SK-N-SH (cell line): Measurements from ENCODE around the gene ALDH3A2. TPM values are rescaled to one million over a fixed set of nuclear protein-coding genes. Genes with fewer than 3 reads are reported as not detected.

Experiments
- EP300 ChIP-seq, 2 experiments: IDR thresholded peaks; 2 replicates each; pipeline versions ENCODE4 v1.4.0 to v1.6.1; 2012; ENCODE audit warnings: borderline replicate concordance in 1 of 2, low read depth in 1 of 2, low read length in 1 of 2
- polyA plus RNA-seq, 3 experiments: library from polyadenylated mRNA; depleted of rRNA; stranded (reverse); fragments of >200 nt; gene quantifications; 2 replicates each; pipeline ENCODE4 v1.2.3, GENCODE V29; 2012
- small RNA-seq, 7 experiments: library from RNA; depleted of rRNA; stranded (forward); fragments of <200 nt; gene quantifications; one replicate each; pipeline ENCODE3, GENCODE V24; 2012

Gene ALDH3A2
- polyA plus RNA-seq, 1 of the 3 experiments (the other 2 are of a cell fraction) = 16.6 TPM

DNA sequence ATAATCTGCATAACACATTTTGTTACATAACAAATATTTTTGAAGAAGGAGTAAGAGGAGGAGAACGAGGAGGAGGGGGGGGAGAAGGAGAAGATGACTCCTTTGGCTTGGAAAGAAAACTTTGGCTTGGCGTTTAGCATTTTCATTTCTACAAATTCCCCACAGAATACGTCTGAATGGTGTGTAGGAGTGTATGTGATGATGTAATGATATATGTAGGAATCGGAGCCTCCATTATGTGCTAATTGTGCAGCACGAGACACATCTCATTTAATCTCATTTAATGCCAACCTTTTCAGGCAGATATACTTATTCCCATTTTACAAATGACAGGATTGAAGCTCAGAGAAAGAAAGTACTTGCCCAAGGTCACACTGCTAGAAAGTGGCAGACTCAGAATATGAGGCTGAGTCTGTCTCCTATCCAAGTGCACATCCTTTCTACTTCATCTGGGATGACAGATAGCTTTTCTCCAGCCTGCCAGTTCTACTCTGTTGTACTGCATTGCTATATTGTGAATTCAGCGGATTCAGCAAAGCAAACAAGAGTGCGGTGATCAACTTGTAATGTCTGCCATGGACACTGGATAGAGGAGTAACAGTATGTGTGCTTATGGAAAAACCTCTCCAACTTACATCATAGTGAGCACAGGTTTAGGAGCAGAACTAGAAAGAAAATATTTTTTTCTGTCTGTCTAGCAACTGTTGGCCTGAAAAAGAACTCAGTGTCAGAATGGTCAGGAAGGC is 78.3 kb downstream of the ALDH3A2 start (continued):
- no peak for TF ChIP-seq EP300 (IDR thresholded peaks at IDR 0.05; ENCODE audit: borderline replicate concordance in 1 of 2, low read depth in 1 of 2, low read length in 1 of 2)

Small RNAs within 50 kb of the gene (small RNA-seq; reads per million reads assigned to genes)
- gene NMTRQ-TTG12-1 = 0 reads per million in 7 experiments
- 0 reads per million in 7 experiments for gene RF00322

Other genes starting within 250 kb of the ALDH3A2 start
- gene RNF112, start 237.5 kb upstream of the ALDH3A2 start, polyA plus RNA-seq (2012; rRNA removed) = 22.6 and 26.9 TPM in 2 replicates
- gene SLC47A1, start 114.9 kb upstream of the ALDH3A2 start, polyA plus RNA-seq (2012; rRNA removed) = 3.5 and 4.4 TPM in 2 replicates
- gene SLC47A2, start 67.8 kb downstream of the ALDH3A2 start, polyA plus RNA-seq (2012; rRNA removed) = not detected in 2 replicates
- 0.52 and 0.79 TPM in 2 replicates for gene ALDH3A1, start 99.5 kb downstream of the ALDH3A2 start, polyA plus RNA-seq (2012; rRNA removed)
- gene ULK2, start 219.2 kb downstream of the ALDH3A2 start, polyA plus RNA-seq (2012; rRNA removed) = 18.0 and 28.0 TPM in 2 replicates